OCI-LY1 (cell line): ENCODE measurements around the gene CRYBG1.

Experiments
- H2AFZ ChIP-seq: fragments of 200-600 bp; sonication (generic), shearing (Covaris generic); 2 replicates; pipeline ENCODE4 v1.6.0; 2014; ENCODE audit warnings: antibody characterized with exemption, mild to moderate bottlenecking, low read length
- H3F3A ChIP-seq: fragments of 200-600 bp; sonication (generic), shearing (Covaris generic); 2 replicates; pipeline ENCODE4 v1.6.0; 2014; ENCODE audit warnings: mild to moderate bottlenecking, antibody characterized with exemption, low read length, moderate library complexity; ENCODE audit not compliant: insufficient read depth
- H3K27ac ChIP-seq: fragments of 200-600 bp; sonication (generic); 2 replicates; pipeline ENCODE4 v1.5.1; 2014; ENCODE audit warnings: low read length, mixed run types, mild to moderate bottlenecking, low read depth; ENCODE audit not compliant: poor library complexity, severe bottlenecking
- H3K27me3 ChIP-seq: fragments of 200-600 bp; sonication (generic); 2 replicates; pipeline ENCODE4 v1.6.0; 2014; ENCODE audit warnings: antibody characterized with exemption, mild to moderate bottlenecking, low read length, moderate library complexity; ENCODE audit not compliant: insufficient read depth
- H3K36me3 ChIP-seq: fragments of 200-600 bp; sonication (generic); 2 replicates; pipeline ENCODE4 v1.6.1; 2014; ENCODE audit warnings: mild to moderate bottlenecking, antibody characterized with exemption, low read length, moderate library complexity, mixed read lengths; ENCODE audit not compliant: insufficient read depth
- H3K4me1 ChIP-seq: fragments of 200-600 bp; sonication (generic); 2 replicates; pipeline ENCODE4 v1.5.1; 2014; ENCODE audit warnings: mild to moderate bottlenecking, low read length, moderate library complexity; ENCODE audit not compliant: insufficient read depth, severe bottlenecking
- H3K4me2 ChIP-seq: fragments of 200-600 bp; sonication (generic), shearing (Covaris generic); 2 replicates; pipeline ENCODE4 v1.6.1; 2014; ENCODE audit warnings: low read length
- H3K4me3 ChIP-seq: fragments of 200-600 bp; sonication (generic); 2 replicates; pipeline ENCODE4 v1.5.1; 2014; ENCODE audit warnings: low read length, low read depth, mild to moderate bottlenecking, mixed read lengths; ENCODE audit not compliant: poor library complexity, severe bottlenecking
- H3K79me2 ChIP-seq: fragments of 200-600 bp; shearing (Covaris generic); 2 replicates; pipeline ENCODE4 v1.6.1; 2016; ENCODE audit warnings: mixed run types, low read length, mixed read lengths; ENCODE audit not compliant: insufficient read depth
- H3K9ac ChIP-seq: fragments of 200-600 bp; sonication (generic), shearing (Covaris generic); 2 replicates; pipeline ENCODE4 v1.6.1; 2014; ENCODE audit warnings: mild to moderate bottlenecking, low read length, mixed read lengths
- H3K9me2 ChIP-seq: fragments of 200-600 bp; sonication (generic), shearing (Covaris generic); 2 replicates; pipeline ENCODE4 v1.6.1; 2014; ENCODE audit warnings: low read depth, mild to moderate bottlenecking, low read length, mixed read lengths
- H3K9me3 ChIP-seq: fragments of 200-600 bp; shearing (Covaris generic); 2 replicates; pipeline ENCODE4 v1.6.1; 2014; ENCODE audit warnings: low read length, mixed read lengths
- H4K20me1 ChIP-seq: fragments of 200-600 bp; sonication (generic), shearing (Covaris generic); 2 replicates; pipeline ENCODE4 v1.6.0; 2016; ENCODE audit warnings: mild to moderate bottlenecking, low read length; ENCODE audit not compliant: insufficient read depth
- CTCF ChIP-seq: fragments of 200-600 bp; sonication (generic), shearing (Covaris generic); IDR thresholded peaks from 2 replicates; pipeline ENCODE4 v1.5.1; 2017; ENCODE audit warnings: mild to moderate bottlenecking, antibody characterized with exemption, low read length, moderate library complexity, mixed read lengths
- EZH2 ChIP-seq: fragments of 200-600 bp; sonication (generic), shearing (Covaris generic); IDR thresholded peaks from 2 replicates; pipeline ENCODE4 v1.8.0; 2017; ENCODE audit warnings: borderline replicate concordance, mixed run types, mild to moderate bottlenecking, antibody characterized with exemption, low read length, moderate library complexity, mixed read lengths

CRYBG1 gene

GRCh38 chr6:106413722-106414121, 53.2 kb downstream of the CRYBG1 start:
- Histone ChIP-seq H3K36me3 (no peaks in the 10 kb centered on the region), H3K9ac (no peak overlapping the region), H3K27me3 (peaks cover 6% of the 10 kb centered on the region; the same call in 1 of the 2 replicates), H3K9me2 (no peaks in the 10 kb centered on the region), H3K4me3 (no peak overlapping the region), H3K4me1 (no peaks in the 10 kb centered on the region), H3K9me3 (no peaks in the 10 kb centered on the region), H2AFZ (no peak overlapping the region), H3K27ac (no peak overlapping the region), H4K20me1 (no peaks in the 10 kb centered on the region), H3F3A (no peaks in the 10 kb centered on the region), H3K79me2 (no peaks in the 10 kb centered on the region), H3K4me2 (no peak overlapping the region)
- TF ChIP-seq CTCF: no peak
- TF ChIP-seq EZH2: no peak

GRCh38 chr6:106415921-106416320, 55.4 kb downstream of the CRYBG1 start:
- no peak overlapping the region for H3K4me2 ChIP-seq

DNA sequence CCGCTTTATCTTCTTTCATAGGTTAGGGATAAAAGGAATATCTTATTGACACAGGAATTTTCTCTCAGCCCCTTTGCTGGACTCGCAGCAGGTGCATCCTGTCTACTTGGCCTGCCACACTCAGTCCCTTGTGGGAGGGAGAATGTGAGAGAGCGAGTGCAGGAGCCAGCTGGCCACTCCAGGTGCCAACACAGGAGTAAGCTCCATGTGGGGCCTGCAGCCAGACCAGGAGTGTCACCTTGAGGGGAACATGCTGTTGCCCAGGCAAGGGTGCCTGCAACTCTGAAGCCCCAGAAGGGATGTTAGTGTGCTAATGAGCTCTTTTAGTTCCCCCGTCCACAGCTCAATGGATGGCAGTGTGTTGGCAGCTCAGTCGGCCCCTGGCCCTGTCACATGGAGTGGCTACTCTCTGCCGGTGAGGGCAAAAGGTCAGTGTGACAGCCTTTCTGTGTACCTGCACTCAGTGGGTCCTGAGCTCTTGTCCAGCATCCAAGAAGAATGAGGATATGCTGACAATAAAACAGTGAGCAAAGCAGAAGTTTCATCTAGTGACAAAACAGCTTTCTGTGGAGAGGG, 57.1 kb downstream of the CRYBG1 start:
- Histone ChIP-seq H3F3A (no peaks in the 10 kb centered on the region), H3K79me2 (no peaks in the 10 kb centered on the region), H3K4me2 (no peak overlapping the region), H4K20me1 (no peaks in the 10 kb centered on the region), H3K4me1 (no peaks in the 10 kb centered on the region), H3K4me3 (no peak overlapping the region), H3K36me3 (no peaks in the 10 kb centered on the region), H3K27ac (no peak overlapping the region), H3K9me3 (no peaks in the 10 kb centered on the region), H3K9ac (no peak overlapping the region), H3K27me3 (peaks cover 6% of the 10 kb centered on the region; the same call in 1 of the 2 replicates), H3K9me2 (no peaks in the 10 kb centered on the region), H2AFZ (no peak overlapping the region)
- no peak for TF ChIP-seq EZH2
- no peak for TF ChIP-seq CTCF

More at GRCh38 chr6:106415921-106416320, 55.4 kb downstream of the CRYBG1 start:
- Histone ChIP-seq H3K27me3 (peaks cover 6% of the 10 kb centered on the region; the same call in 1 of the 2 replicates), H3K9me3 (no peaks in the 10 kb centered on the region), H4K20me1 (no peaks in the 10 kb centered on the region), H3K4me1 (no peaks in the 10 kb centered on the region), H3K36me3 (no peaks in the 10 kb centered on the region), H3K79me2 (no peaks in the 10 kb centered on the region), H3K9ac (no peak overlapping the region), H3K4me3 (no peak overlapping the region), H3K9me2 (no peaks in the 10 kb centered on the region), H3K27ac (no peak overlapping the region), H2AFZ (no peak overlapping the region), H3F3A (no peaks in the 10 kb centered on the region)
- TF ChIP-seq CTCF (no peak), EZH2 (no peak)
